HG02943 (cell line): Measurements from ENCODE around the gene MOB3B.
"Not testable (repeated sequence)": the region's sequence is repeated elsewhere in the genome, so short reads cannot be mapped to it uniquely, and the experiment has no call there.

Experiments
- ATAC-seq: cut with Tn5 transposase; IDR thresholded peaks from one replicate; pipeline ENCODE4 v1.9.1; 2021; ENCODE audit warnings: mild to moderate bottlenecking, low read depth, moderate library complexity; ENCODE audit not compliant: unreplicated experiment

The MOB3B gene

GRCh38 chr9:27428551-27428950 lies 101.1 kb downstream of the MOB3B start:
- ATAC-seq = no peak

- no peak for ATAC-seq
Measured at GRCh38 chr9:27427272-27427643, 102.4 kb downstream of the MOB3B start.

GRCh38 chr9:27426511-27427271 lies 102.9 kb downstream of the MOB3B start:
- ATAC-seq = no peak

GRCh38 chr9:27425827-27426510 lies 103.6 kb downstream of the MOB3B start:
- no peak for ATAC-seq

- ATAC-seq = no peak
Measured at GRCh38 chr9:27423915-27424710, 105.5 kb downstream of the MOB3B start.

GRCh38 chr9:27422279-27422834 lies 107.3 kb downstream of the MOB3B start:
- no peak for ATAC-seq

GRCh38 chr9:27421577-27421976 lies 108.0 kb downstream of the MOB3B start:
- ATAC-seq = no peak

- not testable (repeated sequence) for ATAC-seq
Measured at GRCh38 chr9:27419558-27419957, 110.1 kb downstream of the MOB3B start.

GRCh38 chr9:27414220-27414761 lies 115.3 kb downstream of the MOB3B start:
- no peak for ATAC-seq

GRCh38 chr9:27413511-27414219 lies 115.9 kb downstream of the MOB3B start:
- no peak for ATAC-seq

GRCh38 chr9:27412963-27413362 lies 116.7 kb downstream of the MOB3B start:
- no peak for ATAC-seq

- no peak for ATAC-seq
Measured at GRCh38 chr9:27412081-27412480, 117.5 kb downstream of the MOB3B start.

GRCh38 chr9:27408482-27408881 lies 121.1 kb downstream of the MOB3B start:
- no peak for ATAC-seq

GRCh38 chr9:27408001-27408400 lies 121.6 kb downstream of the MOB3B start:
- no peak for ATAC-seq

GRCh38 chr9:27407491-27407890 lies 122.1 kb downstream of the MOB3B start:
- ATAC-seq = no peak

GRCh38 chr9:27404661-27405060 lies 125.0 kb downstream of the MOB3B start:
- no peak for ATAC-seq

- no peak for ATAC-seq
Measured at GRCh38 chr9:27402626-27403025, 127.0 kb downstream of the MOB3B start.

- ATAC-seq = no peak
Measured at GRCh38 chr9:27400334-27400880, 129.2 kb downstream of the MOB3B start.

- ATAC-seq = no peak
Measured at GRCh38 chr9:27398982-27399653, 130.5 kb downstream of the MOB3B start.
